HepG2 (cell line): ENCODE data around the gene SIGLEC8. TPM values are rescaled to one million over a fixed set of nuclear protein-coding genes. Genes with fewer than 3 reads are reported as not detected.

Source experiments
- ATAC-seq: fragments of 200-7000 bp; cut with Tn5 transposase; 3 replicates; pipeline ENCODE4 v1.9.1; 2020; ENCODE audit warnings: mild to moderate bottlenecking, moderate library complexity
- BruUV-seq: library from RNA; stranded (reverse); fragments of 400-500 nt; replicated peaks from 2 replicates; lab custom pipeline; 2021; lab: Mats Ljungman, UMichigan
- CTCF ChIA-PET: fragments of 300-600 bp; formaldehyde crosslinking; extraction: SDS; loops from one replicate; lab custom pipeline; 2021; ENCODE audit warnings: low total read pairs, inconsistent platforms, low intra/inter-chr PET ratio; lab: Yijun Ruan, JAX
- POLR2A ChIA-PET: fragments of 350-600 bp; sonication (Branson Sonifier 250); formaldehyde crosslinking; loops from one replicate; lab custom pipeline; 2020; ENCODE audit warnings: antibody characterized with exemption, inconsistent platforms; lab: Yijun Ruan, JAX
- DNase-seq: peaks from one replicate; pipeline ENCODE4 v3.0.0-alpha.2; 2015; ENCODE audit warnings: low spot score
- FAIRE-seq: peaks from 3 replicates; lab custom pipeline; 2011; peaks lifted over from hg19 to GRCh38; lab: Jason Lieb, UNC
- H2AFZ ChIP-seq: one replicate; pipeline ENCODE4 v1.6.1; 2011; ENCODE audit warnings: low read length, inconsistent platforms
- H3K27ac ChIP-seq: fragments of 300-600 bp; 3 replicates; pipeline ENCODE4 v1.8.0; 2011; ENCODE audit warnings: mixed run types, mild to moderate bottlenecking, mixed read lengths, low read length, inconsistent platforms; ENCODE audit not compliant: insufficient read depth; ENCODE audit errors: extremely low read length
- H3K27me3 ChIP-seq, 2 experiments: fragments of 200-600 bp in 1 of 2; 2 replicates in 1 of 2; 3 replicates in 1 of 2; pipeline versions ENCODE4 v1.6.0 to v1.8.0; 2011; ENCODE audit warnings: low read length in 2 of 2, mild to moderate bottlenecking in 2 of 2, moderate library complexity in 2 of 2, inconsistent platforms in 1 of 2; ENCODE audit not compliant: insufficient read depth in 2 of 2, control insufficient read depth in 1 of 2
- H3K36me3 ChIP-seq, 2 experiments: fragments of 200-600 bp in 1 of 2; replicated peaks in 1 of 2; 2 replicates in 1 of 2; 3 replicates in 1 of 2; pipeline versions ENCODE4 v1.5.1 to v1.8.0; 2011; ENCODE audit warnings: low read length in 2 of 2, inconsistent platforms in 1 of 2; ENCODE audit not compliant: insufficient read depth in 2 of 2, control insufficient read depth in 1 of 2
- H3K4me1 ChIP-seq: 2 replicates; pipeline ENCODE4 v1.5.1; 2012; ENCODE audit warnings: low read length, inconsistent platforms; ENCODE audit not compliant: insufficient read depth
- H3K4me2 ChIP-seq: 2 replicates; pipeline ENCODE4 v1.6.0; 2011; ENCODE audit warnings: low read depth, low read length, inconsistent platforms
- H3K4me3 ChIP-seq, 3 experiments: fragments of 200-600 bp in 1 of 3; sonication (generic), shearing (Covaris generic) in 1 of 3; replicated peaks in 1 of 3; 2 replicates each; pipeline ENCODE4 v1.5.1; 2011 to 2016; ENCODE audit warnings: low read length in 3 of 3, inconsistent platforms in 2 of 3, low read depth in 2 of 3, mild to moderate bottlenecking in 2 of 3, control low read depth in 1 of 3, mixed read lengths in 1 of 3; ENCODE audit not compliant: insufficient read depth in 1 of 3
- H3K79me2 ChIP-seq: one replicate; pipeline ENCODE4 v1.6.1; 2011; ENCODE audit warnings: low read length, inconsistent platforms; ENCODE audit not compliant: insufficient read depth
- H3K9ac ChIP-seq: 2 replicates; pipeline ENCODE4 v1.6.0; 2011; ENCODE audit warnings: mild to moderate bottlenecking, low read depth, low read length, inconsistent platforms; ENCODE audit not compliant: insufficient read depth
- H3K9me3 ChIP-seq: 2 replicates; pipeline ENCODE4 v1.5.1; 2012; ENCODE audit warnings: mild to moderate bottlenecking, low read length
- H4K20me1 ChIP-seq: 2 replicates; pipeline ENCODE4 v1.6.0; 2011; ENCODE audit warnings: inconsistent platforms, mild to moderate bottlenecking, low read length, moderate library complexity; ENCODE audit not compliant: insufficient read depth
- HMG20A ChIP-seq: IDR thresholded peaks from 2 replicates; pipeline ENCODE4 v1.6.1; 2016; ENCODE audit warnings: borderline replicate concordance
- HOXA3 ChIP-seq: sonication (generic); formaldehyde crosslinking; IDR thresholded peaks from 2 replicates; pipeline ENCODE4 v1.5.0; 2020; ENCODE audit warnings: missing genetic modification reagents
- NBN ChIP-seq: fragments of 450-650 bp; conservative IDR thresholded peaks from 2 replicates; pipeline ENCODE4 v1.6.1; 2017
- NFATC3 ChIP-seq: sonication (generic); formaldehyde crosslinking; IDR thresholded peaks from 2 replicates; pipeline ENCODE4 v1.5.1; 2020; ENCODE audit warnings: mild to moderate bottlenecking, missing genetic modification reagents
- STAT5B ChIP-seq: sonication (generic); formaldehyde crosslinking; IDR thresholded peaks from 2 replicates; pipeline ENCODE4 v1.4.0; 2020; ENCODE audit warnings: missing genetic modification reagents
- SUZ12 ChIP-seq: fragments of 150-350 bp; IDR thresholded peaks from 2 replicates; pipeline ENCODE4 v1.6.1; 2014; ENCODE audit warnings: low read depth, low read length
- TGIF2 ChIP-seq: IDR thresholded peaks from 2 replicates; pipeline ENCODE4 v1.6.1; 2016; ENCODE audit warnings: control low read depth, missing compliant biosample characterization
- ZNF232 ChIP-seq: sonication (generic); formaldehyde crosslinking; IDR thresholded peaks from 2 replicates; pipeline ENCODE4 v1.4.0; 2020; ENCODE audit warnings: missing genetic modification reagents, borderline replicate concordance
- ZNF484 ChIP-seq: sonication (generic); formaldehyde crosslinking; IDR thresholded peaks from 2 replicates; pipeline ENCODE4 v1.5.1; 2020; ENCODE audit warnings: mild to moderate bottlenecking, low read depth, missing genetic modification reagents, borderline replicate concordance
- ZNF598 ChIP-seq: sonication (generic); formaldehyde crosslinking; IDR thresholded peaks from 2 replicates; pipeline ENCODE4 v1.5.1; 2020; ENCODE audit warnings: mild to moderate bottlenecking, missing genetic modification reagents, borderline replicate concordance
- ZNF607 ChIP-seq: sonication (generic); formaldehyde crosslinking; IDR thresholded peaks from 2 replicates; pipeline ENCODE4 v1.5.1; 2020; ENCODE audit warnings: missing genetic modification reagents, mild to moderate bottlenecking, borderline replicate concordance
- WGBS: methylation state at CpG from one replicate; pipeline ENCODE4 v1.1.6; 2017; ENCODE audit warnings: low lambda C conversion rate; 5-methylcytosine and 5-hydroxymethylcytosine counted together
- in situ Hi-C: cut with HindIII; loops from 2 replicates; pipeline ENCODE4 v1.10.0; 2017; ENCODE audit warnings: low pct_unique_long_range_greater_than_20kb; ENCODE audit not compliant: extremely low pct_ligation_motif_present
- intact Hi-C: fragments of 100-400 bp; cut with micrococcal nuclease; formaldehyde crosslinking; loops from one replicate; pipeline ENCODE4 v1.10.0; 2022; ENCODE audit not compliant: unreplicated experiment
- polyA plus RNA-seq, 8 experiments: library from polyadenylated mRNA; depleted of rRNA in 3 of 8; stranded (reverse) in 7 of 8; unstranded in 1 of 8; fragments of >200 nt; fragmentation: Illumina TruSeq in 4 of 8; extraction: Trizol in 4 of 8; gene quantifications; 2 replicates each; pipeline versions ENCODE4 v1.2.1 to v1.2.3, GENCODE V29; 2011 to 2016; ENCODE audit warnings: low read depth in 4 of 8, missing spikeins in 1 of 8, mixed read lengths in 1 of 8; ENCODE audit not compliant: insufficient read depth in 1 of 8
- total RNA-seq, 5 experiments: library from RNA; depleted of rRNA; stranded (reverse); fragments of >200 nt; fragmentation: Illumina TruSeq; extraction: Trizol; gene quantifications; 2 replicates each; pipeline ENCODE4 v1.2.3, GENCODE V29; 2016; ENCODE audit warnings: low read depth in 1 of 5
- TF ChIP-seq, protein P1 (sequence below): sonication (generic); formaldehyde crosslinking; IDR thresholded peaks from 2 replicates; pipeline ENCODE4 v1.5.0; 2020; ENCODE audit warnings: missing genetic modification reagents, mild to moderate bottlenecking, borderline replicate concordance
- TF ChIP-seq, protein P2 (sequence below): sonication (generic); formaldehyde crosslinking; conservative IDR thresholded peaks from 2 replicates; pipeline ENCODE4 v1.4.0; 2020; ENCODE audit warnings: missing genetic modification reagents
- TF ChIP-seq, protein P3 (sequence below): sonication (generic); formaldehyde crosslinking; IDR thresholded peaks from 2 replicates; pipeline ENCODE4 v1.5.0; 2020; ENCODE audit warnings: mild to moderate bottlenecking, low read depth, missing genetic modification reagents, borderline replicate concordance
- TF ChIP-seq, protein P4 (sequence below): sonication (generic); formaldehyde crosslinking; IDR thresholded peaks from 2 replicates; pipeline ENCODE4 v1.8.0; 2022; ENCODE audit warnings: mild to moderate bottlenecking, missing genetic modification reagents, moderate library complexity

Gene SIGLEC8
- total and polyA plus RNA-seq, 2 of the 13 experiments (the other 11 are each of a cell fraction or from before 2014, with no cell fraction given): not detected

DNA sequence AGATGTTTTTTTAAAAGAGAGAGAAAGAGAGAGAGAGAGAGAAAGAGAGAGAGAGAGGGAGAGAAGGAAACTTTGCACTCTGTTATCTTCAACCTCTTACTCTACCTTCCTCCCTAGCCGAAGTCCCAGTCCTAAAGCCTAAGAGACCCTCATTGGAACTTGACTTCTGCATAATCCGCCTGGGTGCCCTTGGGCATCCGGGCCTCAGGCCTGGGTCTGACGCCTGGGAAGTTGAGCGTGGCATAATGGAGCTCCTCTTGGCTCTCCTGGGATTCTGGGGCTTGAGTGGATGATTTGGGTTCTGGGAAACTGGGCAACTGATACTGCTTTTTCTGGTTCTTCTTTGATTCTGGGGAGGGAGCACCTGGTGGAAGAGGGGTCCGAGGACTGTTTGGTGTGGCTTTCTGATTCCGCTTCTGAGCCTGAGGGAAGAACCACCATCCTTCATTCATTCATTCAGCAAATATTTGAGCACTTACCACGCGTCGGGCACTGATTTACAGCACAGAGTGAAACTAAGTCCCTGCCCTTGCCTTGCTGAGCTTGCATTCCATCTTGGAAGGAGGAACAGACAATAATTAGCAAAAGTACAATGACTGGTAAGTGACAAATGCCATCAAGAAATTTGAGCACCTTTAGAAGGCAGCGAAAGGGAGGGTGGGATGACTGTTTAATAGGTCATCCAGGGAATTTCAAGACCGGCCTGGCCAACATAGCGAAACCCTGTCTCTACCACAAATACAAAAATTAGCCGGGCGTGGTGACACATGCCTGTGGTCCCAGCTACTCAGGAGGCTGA lies 47.1 kb downstream of the SIGLEC8 start:
- H3K4me3 ChIP-seq: no peak overlapping the region
- H3K4me1 ChIP-seq: peaks cover 19% of the 10 kb centered on the region
- no peak overlapping the region for H3K27ac ChIP-seq
- FAIRE-seq: no peak
- H3K4me2 ChIP-seq: no peak overlapping the region
- no peaks in the 10 kb centered on the region for H4K20me1 ChIP-seq
- POLR2A ChIA-PET: no interaction called here
- no peaks in the 10 kb centered on the region; a peak in 1 of 5 replicates for H3K27me3 ChIP-seq
- H3K9me3 ChIP-seq: no peaks in the 10 kb centered on the region
- intact Hi-C loops (no loop called here), in situ Hi-C loops (no loop called here)
- WGBS: 83% methylated on average over 13 of the region's 15 CpGs
- H3K9ac ChIP-seq: no peak overlapping the region
- CTCF ChIA-PET: no interaction called here
- no peak overlapping the region for H2AFZ ChIP-seq
- H3K36me3 ChIP-seq: no peaks in the 10 kb centered on the region
- no TSS peak for BruUV-seq
- H3K79me2 ChIP-seq: no peaks in the 10 kb centered on the region
- DNase-seq: no peak
- ATAC-seq: no peak
- no peak for TF ChIP-seq TGIF2 (CRISPR knock-in tag)
- TF ChIP-seq NBN: no peak
- TF ChIP-seq, protein P1, sequence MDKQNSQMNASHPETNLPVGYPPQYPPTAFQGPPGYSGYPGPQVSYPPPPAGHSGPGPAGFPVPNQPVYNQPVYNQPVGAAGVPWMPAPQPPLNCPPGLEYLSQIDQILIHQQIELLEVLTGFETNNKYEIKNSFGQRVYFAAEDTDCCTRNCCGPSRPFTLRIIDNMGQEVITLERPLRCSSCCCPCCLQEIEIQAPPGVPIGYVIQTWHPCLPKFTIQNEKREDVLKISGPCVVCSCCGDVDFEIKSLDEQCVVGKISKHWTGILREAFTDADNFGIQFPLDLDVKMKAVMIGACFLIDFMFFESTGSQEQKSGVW (CRISPR knock-in tag): no peak
- TF ChIP-seq, protein P2, sequence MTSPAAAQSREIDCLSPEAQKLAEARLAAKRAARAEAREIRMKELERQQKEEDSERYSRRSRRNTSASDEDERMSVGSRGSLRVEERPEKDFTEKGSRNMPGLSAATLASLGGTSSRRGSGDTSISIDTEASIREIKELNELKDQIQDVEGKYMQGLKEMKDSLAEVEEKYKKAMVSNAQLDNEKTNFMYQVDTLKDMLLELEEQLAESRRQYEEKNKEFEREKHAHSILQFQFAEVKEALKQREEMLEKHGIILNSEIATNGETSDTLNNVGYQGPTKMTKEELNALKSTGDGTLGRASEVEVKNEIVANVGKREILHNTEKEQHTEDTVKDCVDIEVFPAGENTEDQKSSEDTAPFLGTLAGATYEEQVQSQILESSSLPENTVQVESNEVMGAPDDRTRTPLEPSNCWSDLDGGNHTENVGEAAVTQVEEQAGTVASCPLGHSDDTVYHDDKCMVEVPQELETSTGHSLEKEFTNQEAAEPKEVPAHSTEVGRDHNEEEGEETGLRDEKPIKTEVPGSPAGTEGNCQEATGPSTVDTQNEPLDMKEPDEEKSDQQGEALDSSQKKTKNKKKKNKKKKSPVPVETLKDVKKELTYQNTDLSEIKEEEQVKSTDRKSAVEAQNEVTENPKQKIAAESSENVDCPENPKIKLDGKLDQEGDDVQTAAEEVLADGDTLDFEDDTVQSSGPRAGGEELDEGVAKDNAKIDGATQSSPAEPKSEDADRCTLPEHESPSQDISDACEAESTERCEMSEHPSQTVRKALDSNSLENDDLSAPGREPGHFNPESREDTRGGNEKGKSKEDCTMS (CRISPR knock-in tag): no peak
- no peak for TF ChIP-seq ZNF232 (CRISPR knock-in tag)
- TF ChIP-seq SUZ12: no peak
- TF ChIP-seq HOXA3 (CRISPR knock-in tag): no peak
- TF ChIP-seq, protein P3, sequence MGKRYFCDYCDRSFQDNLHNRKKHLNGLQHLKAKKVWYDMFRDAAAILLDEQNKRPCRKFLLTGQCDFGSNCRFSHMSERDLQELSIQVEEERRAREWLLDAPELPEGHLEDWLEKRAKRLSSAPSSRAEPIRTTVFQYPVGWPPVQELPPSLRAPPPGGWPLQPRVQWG: no peak
- no peak for TF ChIP-seq STAT5B
- TF ChIP-seq HMG20A: no peak
- no peak for TF ChIP-seq ZNF607 (CRISPR knock-in tag)
- no peak for TF ChIP-seq ZNF484
- TF ChIP-seq NFATC3 (CRISPR knock-in tag): no peak
- no peak for TF ChIP-seq ZNF598 (CRISPR knock-in tag)
- TF ChIP-seq, protein P4, sequence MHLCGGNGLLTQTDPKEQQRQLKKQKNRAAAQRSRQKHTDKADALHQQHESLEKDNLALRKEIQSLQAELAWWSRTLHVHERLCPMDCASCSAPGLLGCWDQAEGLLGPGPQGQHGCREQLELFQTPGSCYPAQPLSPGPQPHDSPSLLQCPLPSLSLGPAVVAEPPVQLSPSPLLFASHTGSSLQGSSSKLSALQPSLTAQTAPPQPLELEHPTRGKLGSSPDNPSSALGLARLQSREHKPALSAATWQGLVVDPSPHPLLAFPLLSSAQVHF (CRISPR knock-in tag): no peak
